ENCODE results near the gene RHOC.

GRCh38 chr1:112697781-112698201, 9.1 kb downstream of the RHOC start:
- TF ChIP-seq, protein P1, sequence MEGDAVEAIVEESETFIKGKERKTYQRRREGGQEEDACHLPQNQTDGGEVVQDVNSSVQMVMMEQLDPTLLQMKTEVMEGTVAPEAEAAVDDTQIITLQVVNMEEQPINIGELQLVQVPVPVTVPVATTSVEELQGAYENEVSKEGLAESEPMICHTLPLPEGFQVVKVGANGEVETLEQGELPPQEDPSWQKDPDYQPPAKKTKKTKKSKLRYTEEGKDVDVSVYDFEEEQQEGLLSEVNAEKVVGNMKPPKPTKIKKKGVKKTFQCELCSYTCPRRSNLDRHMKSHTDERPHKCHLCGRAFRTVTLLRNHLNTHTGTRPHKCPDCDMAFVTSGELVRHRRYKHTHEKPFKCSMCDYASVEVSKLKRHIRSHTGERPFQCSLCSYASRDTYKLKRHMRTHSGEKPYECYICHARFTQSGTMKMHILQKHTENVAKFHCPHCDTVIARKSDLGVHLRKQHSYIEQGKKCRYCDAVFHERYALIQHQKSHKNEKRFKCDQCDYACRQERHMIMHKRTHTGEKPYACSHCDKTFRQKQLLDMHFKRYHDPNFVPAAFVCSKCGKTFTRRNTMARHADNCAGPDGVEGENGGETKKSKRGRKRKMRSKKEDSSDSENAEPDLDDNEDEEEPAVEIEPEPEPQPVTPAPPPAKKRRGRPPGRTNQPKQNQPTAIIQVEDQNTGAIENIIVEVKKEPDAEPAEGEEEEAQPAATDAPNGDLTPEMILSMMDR (IDR thresholded peaks at IDR 0.05; ENCODE audit: borderline replicate concordance, extremely low read depth, low read length, poor library complexity, severe bottlenecking) = no peak
- TF ChIP-seq EZH2 (IDR thresholded peaks at IDR 0.05; ENCODE audit: borderline replicate concordance, low read depth, low read length, severe bottlenecking) = no peak

All from DND-41 (cell line).